HepG2 (cell line): ENCODE results near the gene APOC1. TPM values are rescaled to one million over a fixed set of nuclear protein-coding genes. Genes with fewer than 3 reads are reported as not detected.
A peak's percentile ranks its signal among the peaks of the same experiment; 100 is the strongest.

ENCODE experiments used
- GABPA ChIP-seq, 2 experiments: IDR thresholded peaks; 2 replicates each; pipeline ENCODE4 v1.6.1; 2011 to 2016; ENCODE audit warnings: low read depth in 2 of 2, low read length in 1 of 2, missing biosample characterization in 1 of 2, missing genetic modification characterization in 1 of 2
- RAD21 ChIP-seq: fragments of 450-650 bp; formaldehyde crosslinking; IDR thresholded peaks from 2 replicates; pipeline ENCODE4 v1.5.0; 2020; ENCODE audit warnings: mild to moderate bottlenecking
- RBFOX2 ChIP-seq: fragments of 200-400 bp; formaldehyde crosslinking; IDR thresholded peaks from 2 replicates; pipeline ENCODE4 v1.6.1; 2017; ENCODE audit warnings: low read depth, mild to moderate bottlenecking, low read length
- SIN3B ChIP-seq: fragments of 150-350 bp; IDR thresholded peaks from 2 replicates; pipeline ENCODE4 v1.6.1; 2014; ENCODE audit warnings: low read length
- SOX6 ChIP-seq, 2 experiments: fragments of 450-650 bp in 1 of 2; sonication (generic) in 1 of 2; formaldehyde crosslinking in 1 of 2; IDR thresholded peaks; 2 replicates each; pipeline versions ENCODE4 v1.4.0 to v1.6.1; 2017 to 2020; ENCODE audit warnings: antibody characterized with exemption in 1 of 2, mild to moderate bottlenecking in 1 of 2, missing genetic modification reagents in 1 of 2
- ZNF589 ChIP-seq: sonication (generic); formaldehyde crosslinking; conservative IDR thresholded peaks from 2 replicates; pipeline ENCODE4 v1.8.0; 2022; ENCODE audit warnings: mild to moderate bottlenecking, moderate library complexity, missing genetic modification reagents
- polyA plus RNA-seq, 8 experiments: library from polyadenylated mRNA; depleted of rRNA in 3 of 8; stranded (reverse) in 7 of 8; unstranded in 1 of 8; fragments of >200 nt; fragmentation: Illumina TruSeq in 4 of 8; extraction: Trizol in 4 of 8; gene quantifications; 2 replicates each; pipeline versions ENCODE4 v1.2.1 to v1.2.3, GENCODE V29; 2011 to 2016; ENCODE audit warnings: low read depth in 4 of 8, missing spikeins in 1 of 8, mixed read lengths in 1 of 8; ENCODE audit not compliant: insufficient read depth in 1 of 8
- total RNA-seq, 5 experiments: library from RNA; depleted of rRNA; stranded (reverse); fragments of >200 nt; fragmentation: Illumina TruSeq; extraction: Trizol; gene quantifications; 2 replicates each; pipeline ENCODE4 v1.2.3, GENCODE V29; 2016; ENCODE audit warnings: low read depth in 1 of 5
- TF ChIP-seq, protein P1 (sequence below): sonication (generic); formaldehyde crosslinking; IDR thresholded peaks from 2 replicates; pipeline ENCODE4 v1.5.0; 2020; ENCODE audit warnings: missing genetic modification reagents, mild to moderate bottlenecking, borderline replicate concordance
- TF ChIP-seq, protein P2 (sequence below): sonication (generic); formaldehyde crosslinking; IDR thresholded peaks from 2 replicates; pipeline ENCODE4 v1.5.0; 2020; ENCODE audit warnings: mild to moderate bottlenecking, missing genetic modification reagents
- TF ChIP-seq, protein P3 (sequence below): IDR thresholded peaks from 2 replicates; pipeline ENCODE4 v1.6.1; 2018; ENCODE audit warnings: missing genetic modification reagents
- TF ChIP-seq, protein P4 (sequence below), 2 experiments: sonication (generic) in 1 of 2; formaldehyde crosslinking in 1 of 2; IDR thresholded peaks; 2 replicates each; pipeline versions ENCODE4 v1.4.0 to v1.6.1; 2018 to 2020; ENCODE audit warnings: missing genetic modification reagents in 2 of 2, borderline replicate concordance in 1 of 2, low read depth in 1 of 2, mild to moderate bottlenecking in 1 of 2, missing biosample characterization in 1 of 2
- TF ChIP-seq, protein P5 (sequence below): sonication (generic); formaldehyde crosslinking; IDR thresholded peaks from 2 replicates; pipeline ENCODE4 v1.5.1; 2020; ENCODE audit warnings: mild to moderate bottlenecking, missing genetic modification reagents, moderate library complexity

The APOC1 gene
- total and polyA plus RNA-seq, 2 of the 13 experiments (the other 11 are each of a cell fraction or from before 2014, with no cell fraction given) = 600 to 1,235 TPM

DNA sequence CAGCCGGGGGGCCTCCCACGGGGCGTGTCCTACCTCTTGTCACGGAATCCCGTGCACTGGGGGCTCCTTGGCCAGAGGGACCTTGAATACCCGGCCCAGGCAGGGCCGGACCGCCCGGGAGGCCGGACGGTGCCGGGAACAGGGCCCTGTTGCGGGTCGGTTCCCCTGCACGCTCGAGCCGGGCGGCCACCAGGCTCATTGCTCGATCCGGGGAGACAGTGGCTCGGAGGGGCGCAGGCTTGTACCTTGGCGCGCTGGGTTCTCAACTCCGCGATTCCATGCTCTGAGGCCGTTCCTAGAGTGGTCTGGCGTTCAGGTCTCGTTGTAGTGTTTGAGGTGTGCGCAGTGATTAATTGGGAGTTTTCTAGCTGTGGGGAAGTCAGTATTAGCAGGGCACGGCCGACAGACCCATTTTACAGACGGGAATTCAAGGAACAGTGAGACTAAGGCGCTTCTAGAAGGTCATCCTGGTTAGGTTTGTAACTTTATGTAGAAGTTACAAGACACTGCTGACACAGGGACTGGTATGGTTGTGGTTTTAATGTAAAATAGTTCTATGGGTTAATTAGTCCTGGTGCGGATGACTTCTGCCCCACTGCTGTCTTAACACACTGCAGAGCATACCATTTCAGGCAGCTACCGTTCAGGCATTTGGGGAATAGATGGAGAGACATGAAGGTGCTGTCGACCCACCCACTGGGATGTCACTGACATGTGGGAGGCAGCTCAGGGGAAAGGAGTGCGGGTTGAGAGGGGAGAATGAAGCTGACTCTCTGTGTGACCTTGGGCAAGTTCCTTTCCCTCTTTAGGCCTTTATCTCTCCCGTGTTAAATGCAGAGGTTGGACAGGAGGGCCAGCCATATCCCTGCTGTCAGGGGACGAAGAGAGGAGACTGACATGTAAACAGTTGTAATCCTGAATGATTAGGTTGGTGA, 41.4 kb downstream of the APOC1 start (continued):
- TF ChIP-seq, protein P1, sequence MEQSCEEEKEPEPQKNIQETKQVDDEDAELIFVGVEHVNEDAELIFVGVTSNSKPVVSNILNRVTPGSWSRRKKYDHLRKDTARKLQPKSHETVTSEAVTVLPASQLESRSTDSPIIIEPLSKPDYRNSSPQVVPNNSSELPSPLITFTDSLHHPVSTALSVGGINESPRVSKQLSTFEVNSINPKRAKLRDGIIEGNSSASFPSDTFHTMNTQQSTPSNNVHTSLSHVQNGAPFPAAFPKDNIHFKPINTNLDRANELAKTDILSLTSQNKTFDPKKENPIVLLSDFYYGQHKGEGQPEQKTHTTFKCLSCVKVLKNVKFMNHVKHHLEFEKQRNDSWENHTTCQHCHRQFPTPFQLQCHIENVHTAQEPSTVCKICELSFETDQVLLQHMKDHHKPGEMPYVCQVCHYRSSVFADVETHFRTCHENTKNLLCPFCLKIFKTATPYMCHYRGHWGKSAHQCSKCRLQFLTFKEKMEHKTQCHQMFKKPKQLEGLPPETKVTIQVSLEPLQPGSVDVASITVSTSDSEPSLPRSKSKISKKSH (CRISPR knock-in tag) = peak; percentile 37
- TF ChIP-seq, protein P2, sequence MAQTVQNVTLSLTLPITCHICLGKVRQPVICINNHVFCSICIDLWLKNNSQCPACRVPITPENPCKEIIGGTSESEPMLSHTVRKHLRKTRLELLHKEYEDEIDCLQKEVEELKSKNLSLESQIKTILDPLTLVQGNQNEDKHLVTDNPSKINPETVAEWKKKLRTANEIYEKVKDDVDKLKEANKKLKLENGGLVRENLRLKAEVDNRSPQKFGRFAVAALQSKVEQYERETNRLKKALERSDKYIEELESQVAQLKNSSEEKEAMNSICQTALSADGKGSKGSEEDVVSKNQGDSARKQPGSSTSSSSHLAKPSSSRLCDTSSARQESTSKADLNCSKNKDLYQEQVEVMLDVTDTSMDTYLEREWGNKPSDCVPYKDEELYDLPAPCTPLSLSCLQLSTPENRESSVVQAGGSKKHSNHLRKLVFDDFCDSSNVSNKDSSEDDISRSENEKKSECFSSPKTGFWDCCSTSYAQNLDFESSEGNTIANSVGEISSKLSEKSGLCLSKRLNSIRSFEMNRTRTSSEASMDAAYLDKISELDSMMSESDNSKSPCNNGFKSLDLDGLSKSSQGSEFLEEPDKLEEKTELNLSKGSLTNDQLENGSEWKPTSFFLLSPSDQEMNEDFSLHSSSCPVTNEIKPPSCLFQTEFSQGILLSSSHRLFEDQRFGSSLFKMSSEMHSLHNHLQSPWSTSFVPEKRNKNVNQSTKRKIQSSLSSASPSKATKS (CRISPR knock-in tag) = no peak
- TF ChIP-seq, protein P3, sequence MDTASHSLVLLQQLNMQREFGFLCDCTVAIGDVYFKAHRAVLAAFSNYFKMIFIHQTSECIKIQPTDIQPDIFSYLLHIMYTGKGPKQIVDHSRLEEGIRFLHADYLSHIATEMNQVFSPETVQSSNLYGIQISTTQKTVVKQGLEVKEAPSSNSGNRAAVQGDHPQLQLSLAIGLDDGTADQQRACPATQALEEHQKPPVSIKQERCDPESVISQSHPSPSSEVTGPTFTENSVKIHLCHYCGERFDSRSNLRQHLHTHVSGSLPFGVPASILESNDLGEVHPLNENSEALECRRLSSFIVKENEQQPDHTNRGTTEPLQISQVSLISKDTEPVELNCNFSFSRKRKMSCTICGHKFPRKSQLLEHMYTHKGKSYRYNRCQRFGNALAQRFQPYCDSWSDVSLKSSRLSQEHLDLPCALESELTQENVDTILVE (CRISPR knock-in tag) = no peak
- TF ChIP-seq ZNF589 (CRISPR knock-in tag) = no peak; the same call in 1 of the 2 replicates
- TF ChIP-seq RBFOX2 = peak; percentile 22; the same call in 1 of the 2 replicates
- TF ChIP-seq SIN3B = no peak
- TF ChIP-seq, protein P4, sequence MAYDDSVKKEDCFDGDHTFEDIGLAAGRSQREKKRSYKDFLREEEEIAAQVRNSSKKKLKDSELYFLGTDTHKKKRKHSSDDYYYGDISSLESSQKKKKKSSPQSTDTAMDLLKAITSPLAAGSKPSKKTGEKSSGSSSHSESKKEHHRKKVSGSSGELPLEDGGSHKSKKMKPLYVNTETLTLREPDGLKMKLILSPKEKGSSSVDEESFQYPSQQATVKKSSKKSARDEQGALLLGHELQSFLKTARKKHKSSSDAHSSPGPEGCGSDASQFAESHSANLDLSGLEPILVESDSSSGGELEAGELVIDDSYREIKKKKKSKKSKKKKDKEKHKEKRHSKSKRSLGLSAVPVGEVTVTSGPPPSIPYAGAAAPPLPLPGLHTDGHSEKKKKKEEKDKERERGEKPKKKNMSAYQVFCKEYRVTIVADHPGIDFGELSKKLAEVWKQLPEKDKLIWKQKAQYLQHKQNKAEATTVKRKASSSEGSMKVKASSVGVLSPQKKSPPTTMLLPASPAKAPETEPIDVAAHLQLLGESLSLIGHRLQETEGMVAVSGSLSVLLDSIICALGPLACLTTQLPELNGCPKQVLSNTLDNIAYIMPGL (CRISPR knock-in tag; IDR thresholded peaks at IDR 0.05; ENCODE audit: borderline replicate concordance in 1 of 2, low read depth in 1 of 2) = peak in 1 of 2 experiments; percentile 19; a peak in 1 of 4 replicates
- TF ChIP-seq, protein P5, sequence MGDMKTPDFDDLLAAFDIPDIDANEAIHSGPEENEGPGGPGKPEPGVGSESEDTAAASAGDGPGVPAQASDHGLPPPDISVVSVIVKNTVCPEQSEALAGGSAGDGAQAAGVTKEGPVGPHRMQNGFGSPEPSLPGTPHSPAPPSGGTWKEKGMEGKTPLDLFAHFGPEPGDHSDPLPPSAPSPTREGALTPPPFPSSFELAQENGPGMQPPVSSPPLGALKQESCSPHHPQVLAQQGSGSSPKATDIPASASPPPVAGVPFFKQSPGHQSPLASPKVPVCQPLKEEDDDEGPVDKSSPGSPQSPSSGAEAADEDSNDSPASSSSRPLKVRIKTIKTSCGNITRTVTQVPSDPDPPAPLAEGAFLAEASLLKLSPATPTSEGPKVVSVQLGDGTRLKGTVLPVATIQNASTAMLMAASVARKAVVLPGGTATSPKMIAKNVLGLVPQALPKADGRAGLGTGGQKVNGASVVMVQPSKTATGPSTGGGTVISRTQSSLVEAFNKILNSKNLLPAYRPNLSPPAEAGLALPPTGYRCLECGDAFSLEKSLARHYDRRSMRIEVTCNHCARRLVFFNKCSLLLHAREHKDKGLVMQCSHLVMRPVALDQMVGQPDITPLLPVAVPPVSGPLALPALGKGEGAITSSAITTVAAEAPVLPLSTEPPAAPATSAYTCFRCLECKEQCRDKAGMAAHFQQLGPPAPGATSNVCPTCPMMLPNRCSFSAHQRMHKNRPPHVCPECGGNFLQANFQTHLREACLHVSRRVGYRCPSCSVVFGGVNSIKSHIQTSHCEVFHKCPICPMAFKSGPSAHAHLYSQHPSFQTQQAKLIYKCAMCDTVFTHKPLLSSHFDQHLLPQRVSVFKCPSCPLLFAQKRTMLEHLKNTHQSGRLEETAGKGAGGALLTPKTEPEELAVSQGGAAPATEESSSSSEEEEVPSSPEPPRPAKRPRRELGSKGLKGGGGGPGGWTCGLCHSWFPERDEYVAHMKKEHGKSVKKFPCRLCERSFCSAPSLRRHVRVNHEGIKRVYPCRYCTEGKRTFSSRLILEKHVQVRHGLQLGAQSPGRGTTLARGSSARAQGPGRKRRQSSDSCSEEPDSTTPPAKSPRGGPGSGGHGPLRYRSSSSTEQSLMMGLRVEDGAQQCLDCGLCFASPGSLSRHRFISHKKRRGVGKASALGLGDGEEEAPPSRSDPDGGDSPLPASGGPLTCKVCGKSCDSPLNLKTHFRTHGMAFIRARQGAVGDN (CRISPR knock-in tag) = peak; percentile 61
- peak; percentile 50; the same call in 1 of the 2 replicates for TF ChIP-seq RAD21 (CRISPR knock-in tag)
- no peak for TF ChIP-seq SOX6 (IDR thresholded peaks at IDR 0.05)
- 0 out of 2 replicates have a peak, but pooled peaks have one; percentile 4 for TF ChIP-seq SOX6 (CRISPR knock-in tag; IDR thresholded peaks at IDR 0.05)
- TF ChIP-seq GABPA (IDR thresholded peaks at IDR 0.05; ENCODE audit: low read depth, low read length) = no peak
- TF ChIP-seq GABPA (CRISPR knock-in tag; IDR thresholded peaks at IDR 0.05; ENCODE audit: low read depth) = no peak
